Ishikawa (cell line): Measurements from ENCODE around the gene VPS41.

Source experiments
- CEBPB ChIP-seq: IDR thresholded peaks from 2 replicates; pipeline ENCODE4 v1.6.1; 2012
- EGR1 ChIP-seq: IDR thresholded peaks from 2 replicates; pipeline ENCODE4 v1.6.1; 2012
- EP300 ChIP-seq: IDR thresholded peaks from 2 replicates; pipeline ENCODE4 v1.6.1; 2012; ENCODE audit warnings: borderline replicate concordance
- NFIC ChIP-seq: IDR thresholded peaks from 2 replicates; pipeline ENCODE4 v1.6.1; 2012
- RAD21 ChIP-seq: IDR thresholded peaks from 2 replicates; pipeline ENCODE4 v1.6.1; 2012; ENCODE audit warnings: low read depth
- REST ChIP-seq: IDR thresholded peaks from 2 replicates; pipeline ENCODE4 v1.6.1; 2012; ENCODE audit warnings: low read depth, mild to moderate bottlenecking
- TEAD4 ChIP-seq: IDR thresholded peaks from 2 replicates; pipeline ENCODE4 v1.6.1; 2012
- USF1 ChIP-seq: IDR thresholded peaks from 2 replicates; pipeline ENCODE4 v1.6.1; 2012
- YY1 ChIP-seq: IDR thresholded peaks from 2 replicates; pipeline ENCODE4 v1.6.1; 2012; ENCODE audit warnings: low read depth

- no peak for TF ChIP-seq YY1
- no peak for TF ChIP-seq TEAD4
- no peak for TF ChIP-seq CEBPB
- no peak for TF ChIP-seq USF1
- TF ChIP-seq REST = no peak
- TF ChIP-seq NFIC = no peak
- TF ChIP-seq EP300 = no peak
- TF ChIP-seq EGR1 = no peak
- TF ChIP-seq RAD21 = no peak
These were observed 192.6 kb downstream of the VPS41 start for GRCh38 chr7:38716397-38716796.
